T-helper 17 cell (primary cell): ENCODE data around the gene ANKMY1. TPM values are rescaled to one million over a fixed set of nuclear protein-coding genes. Genes with fewer than 3 reads are reported as not detected.
A peak's percentile ranks its signal among the peaks of the same experiment; 100 is the strongest.

ENCODE experiments used
- ATAC-seq: fragments of 150-1000 bp; cut with Tn5 transposase; 2 replicates; pipeline ENCODE4 v1.10.0; 2021; ENCODE audit warnings: mild to moderate bottlenecking, moderate library complexity
- DNase-seq, 3 donors: peaks; one replicate each; pipeline versions ENCODE4 v3.0.0 to v3.0.0-alpha.2; 2020 to 2021
- H3K9me3 ChIP-seq: one replicate; pipeline ENCODE4 v1.7.0; 2013; ENCODE audit warnings: low read length, mild to moderate bottlenecking; ENCODE audit not compliant: control insufficient read depth, poor library complexity, severe bottlenecking
- H3K27ac Mint-ChIP-seq: one replicate; pipeline ENCODE4 v1.8.0; 2022; ENCODE audit warnings: mild to moderate bottlenecking, moderate library complexity, mixed read lengths
- H3K27me3 Mint-ChIP-seq: one replicate; pipeline ENCODE4 v1.8.0; 2022; ENCODE audit warnings: mixed read lengths
- H3K36me3 Mint-ChIP-seq: one replicate; pipeline ENCODE4 v1.8.0; 2022; ENCODE audit warnings: low read depth, mixed read lengths
- H3K4me1 Mint-ChIP-seq: one replicate; pipeline ENCODE4 v1.8.0; 2022; ENCODE audit warnings: mild to moderate bottlenecking, mixed read lengths
- H3K4me3 Mint-ChIP-seq: one replicate; pipeline ENCODE4 v1.8.0; 2022; ENCODE audit warnings: mild to moderate bottlenecking, moderate library complexity, mixed read lengths
- total RNA-seq, 4 donors: library from RNA in 2 of 4; stranded (reverse) in 2 of 4; gene quantifications; one replicate each; pipeline ENCODE4 v1.2.3 and lab custom pipeline; 2022 to 2026

The ANKMY1 gene
- total RNA-seq, 2 donors from 2014 or later, result 34.6 to 42.6 TPM

GRCh38 chr2:240572141-240573031 lies 14.6 kb upstream of the ANKMY1 start:
- Mint-ChIP-seq H3K4me1 (peaks cover 23% of the 10 kb centered on the region), H3K27me3 (no peaks in the 10 kb centered on the region), H3K27ac (no peak overlapping the region), H3K36me3 (peaks cover 3% of the 10 kb centered on the region), H3K4me3 (peak overlapping the region; percentile 74)
- no peak for ATAC-seq
- no peak for DNase-seq
- no peaks in the 10 kb centered on the region for H3K9me3 ChIP-seq

- Mint-ChIP-seq H3K4me3 (peak overlapping the region; percentile 74), H3K4me1 (peaks cover 25% of the 10 kb centered on the region), H3K36me3 (peaks cover 3% of the 10 kb centered on the region), H3K27me3 (no peaks in the 10 kb centered on the region), H3K27ac (peak overlapping the region; percentile 75)
- DNase-seq (peak in 1 of 3 donors; percentile 2), ATAC-seq (no peak)
- no peaks in the 10 kb centered on the region for H3K9me3 ChIP-seq
Measured at GRCh38 chr2:240571314-240571973, 13.7 kb upstream of the ANKMY1 start.

GRCh38 chr2:240570531-240571313 lies 12.9 kb upstream of the ANKMY1 start:
- DNase-seq (peak in 2 of 3 donors; percentile 3 to 4), ATAC-seq (no peak)
- no peaks in the 10 kb centered on the region for H3K9me3 ChIP-seq
- peaks cover 3% of the 10 kb centered on the region for H3K36me3 Mint-ChIP-seq
- H3K27ac Mint-ChIP-seq, result peak overlapping the region; percentile 75
- H3K4me3 Mint-ChIP-seq, result peak overlapping the region; percentile 90
- peaks cover 25% of the 10 kb centered on the region for H3K4me1 Mint-ChIP-seq
- no peaks in the 10 kb centered on the region for H3K27me3 Mint-ChIP-seq

- peak overlapping the region; percentile 90 for H3K4me3 Mint-ChIP-seq
- peaks cover 31% of the 10 kb centered on the region for H3K4me1 Mint-ChIP-seq
- DNase-seq (peak in 2 of 3 donors; percentile 3 to 6), ATAC-seq (no peak)
- H3K27me3 Mint-ChIP-seq, result no peaks in the 10 kb centered on the region
- H3K9me3 ChIP-seq, result no peaks in the 10 kb centered on the region
- H3K36me3 Mint-ChIP-seq, result peaks cover 3% of the 10 kb centered on the region
- H3K27ac Mint-ChIP-seq, result peak overlapping the region; percentile 39
Measured at GRCh38 chr2:240569998-240570530, 12.3 kb upstream of the ANKMY1 start.

GRCh38 chr2:240569523-240569997 lies 11.8 kb upstream of the ANKMY1 start:
- ATAC-seq (no peak), DNase-seq (peak in 1 of 3 donors; percentile 7)
- no peaks in the 10 kb centered on the region for H3K9me3 ChIP-seq
- peak overlapping the region; percentile 90 for H3K4me3 Mint-ChIP-seq
- H3K4me1 Mint-ChIP-seq, result peaks cover 36% of the 10 kb centered on the region
- no peaks in the 10 kb centered on the region for H3K27me3 Mint-ChIP-seq
- peak overlapping the region; percentile 39 for H3K27ac Mint-ChIP-seq
- peaks cover 3% of the 10 kb centered on the region for H3K36me3 Mint-ChIP-seq

GRCh38 chr2:240568678-240569522 lies 11.1 kb upstream of the ANKMY1 start:
- Mint-ChIP-seq H3K4me1 (peaks cover 43% of the 10 kb centered on the region), H3K27me3 (no peaks in the 10 kb centered on the region), H3K36me3 (peaks cover 3% of the 10 kb centered on the region), H3K27ac (peak overlapping the region; percentile 39), H3K4me3 (peak overlapping the region; percentile 90)
- peak; percentile 5 for ATAC-seq
- DNase-seq, result peak; percentile 49 to 57 (median 56)
- no peaks in the 10 kb centered on the region for H3K9me3 ChIP-seq

- DNase-seq, result peak; percentile 46 to 64 (median 57)
Measured at GRCh38 chr2:240567872-240568677, 10.3 kb upstream of the ANKMY1 start, which contains the start of gene RNPEPL1. Gene RNPEPL1, plus strand, starts transcription at chr2:240568484. Its CDS starts 103 bp downstream, at chr2:240568587.

GRCh38 chr2:240567137-240567871 lies 9.5 kb upstream of the ANKMY1 start:
- peak overlapping the region; percentile 93 for H3K4me3 Mint-ChIP-seq
- peak in 1 of 3 donors; percentile 26 for DNase-seq
- no peaks in the 10 kb centered on the region for H3K9me3 ChIP-seq
- H3K27ac Mint-ChIP-seq, result peak overlapping the region; percentile 100
- H3K27me3 Mint-ChIP-seq, result no peaks in the 10 kb centered on the region
- peaks cover 48% of the 10 kb centered on the region for H3K4me1 Mint-ChIP-seq
- no peak for ATAC-seq
- H3K36me3 Mint-ChIP-seq, result peaks cover 3% of the 10 kb centered on the region

More at GRCh38 chr2:240567872-240568677, 10.3 kb upstream of the ANKMY1 start, which contains the start of gene RNPEPL1:
- H3K9me3 ChIP-seq, result no peaks in the 10 kb centered on the region
- Mint-ChIP-seq H3K27me3 (no peaks in the 10 kb centered on the region), H3K4me1 (peaks cover 46% of the 10 kb centered on the region), H3K4me3 (peak within 1 kb of the TSS; percentile 93), H3K27ac (peak within 1 kb of the TSS; percentile 100), H3K36me3 (peaks cover 3% of the 10 kb centered on the region)
- peak; percentile 26 for ATAC-seq

GRCh38 chr2:240566203-240567136 lies 8.7 kb upstream of the ANKMY1 start:
- H3K4me3 Mint-ChIP-seq, result peak overlapping the region; percentile 93
- H3K9me3 ChIP-seq, result no peaks in the 10 kb centered on the region
- DNase-seq (peak; percentile 93 to 95 (median 94)), ATAC-seq (peak; percentile 68)
- peaks cover 3% of the 10 kb centered on the region for H3K36me3 Mint-ChIP-seq
- peak overlapping the region; percentile 100 for H3K27ac Mint-ChIP-seq
- H3K4me1 Mint-ChIP-seq, result peaks cover 52% of the 10 kb centered on the region
- H3K27me3 Mint-ChIP-seq, result no peaks in the 10 kb centered on the region
